RCC 7860 (cell line): ENCODE data around the gene RNF181.
"Not testable (repeated sequence)": the region's sequence is repeated elsewhere in the genome, so short reads cannot be mapped to it uniquely, and the experiment has no call there.

Experiments
- DNase-seq: peaks from one replicate; pipeline ENCODE4 v3.0.0-alpha.2; 2015; ENCODE audit warnings: low spot score
- FAIRE-seq: peaks from 2 replicates; lab custom pipeline; 2012; peaks lifted over from hg19 to GRCh38; lab: Jason Lieb, UNC

The RNF181 gene

GRCh38 chr2:85611705-85612587, 16.4 kb downstream of the RNF181 start, which contains the start of gene C2orf68:
Gene C2orf68 (minus strand): TSS chr2:85612066. CDS start chr2:85611984, 82 bp downstream.
- no peak for FAIRE-seq
- DNase-seq: peak; percentile 66

GRCh38 chr2:85613717-85614515, 18.4 kb downstream of the RNF181 start:
- no peak for DNase-seq
- FAIRE-seq: no peak

GRCh38 chr2:85614757-85615156, 19.2 kb downstream of the RNF181 start:
- not testable (repeated sequence) for FAIRE-seq, DNase-seq

GRCh38 chr2:85615413-85615728, 19.8 kb downstream of the RNF181 start:
- FAIRE-seq (no peak), DNase-seq (no peak)

GRCh38 chr2:85617723-85618122, 22.2 kb downstream of the RNF181 start:
- FAIRE-seq, DNase-seq: not testable (repeated sequence)

- FAIRE-seq (no peak), DNase-seq (no peak)
These were observed 24.1 kb downstream of the RNF181 start for GRCh38 chr2:85619617-85620016.

GRCh38 chr2:85621338-85621737, 25.8 kb downstream of the RNF181 start:
- DNase-seq (no peak), FAIRE-seq (no peak)

- FAIRE-seq: no peak
- DNase-seq: no peak
These were observed 28.4 kb downstream of the RNF181 start for GRCh38 chr2:85623991-85624390.

- DNase-seq (no peak), FAIRE-seq (no peak)
These were observed 33.1 kb downstream of the RNF181 start for GRCh38 chr2:85628658-85629057.

- FAIRE-seq (no peak), DNase-seq (no peak)
These were observed 35.8 kb downstream of the RNF181 start for GRCh38 chr2:85631316-85631715.

- DNase-seq (no peak), FAIRE-seq (no peak)
These were observed 39.5 kb downstream of the RNF181 start for GRCh38 chr2:85635011-85635410.

- DNase-seq (no peak), FAIRE-seq (no peak)
These were observed 40.1 kb downstream of the RNF181 start for GRCh38 chr2:85635636-85636035.

GRCh38 chr2:85642725-85643124, 47.2 kb downstream of the RNF181 start:
- no peak for FAIRE-seq
- DNase-seq: no peak

GRCh38 chr2:85644909-85645308, 49.4 kb downstream of the RNF181 start:
- DNase-seq (no peak), FAIRE-seq (no peak)

GRCh38 chr2:85646166-85646565, 50.6 kb downstream of the RNF181 start:
- no peak for FAIRE-seq
- DNase-seq: no peak
